Activated effector memory CD4-positive, alpha-beta T cell treated with anti-CD3 and anti-CD28 coated beads, Interleukin-2, amount 50 U/mL, for 16 hours (primary cell): ENCODE results near the gene SLC35A4.
"Not testable (repeated sequence)": the region's sequence is repeated elsewhere in the genome, so short reads cannot be mapped to it uniquely, and the experiment has no call there.

Experiments used
- DNase-seq: peaks from one replicate; pipeline ENCODE4 v3.0.0-alpha.2; 2020

The SLC35A4 gene

DNA sequence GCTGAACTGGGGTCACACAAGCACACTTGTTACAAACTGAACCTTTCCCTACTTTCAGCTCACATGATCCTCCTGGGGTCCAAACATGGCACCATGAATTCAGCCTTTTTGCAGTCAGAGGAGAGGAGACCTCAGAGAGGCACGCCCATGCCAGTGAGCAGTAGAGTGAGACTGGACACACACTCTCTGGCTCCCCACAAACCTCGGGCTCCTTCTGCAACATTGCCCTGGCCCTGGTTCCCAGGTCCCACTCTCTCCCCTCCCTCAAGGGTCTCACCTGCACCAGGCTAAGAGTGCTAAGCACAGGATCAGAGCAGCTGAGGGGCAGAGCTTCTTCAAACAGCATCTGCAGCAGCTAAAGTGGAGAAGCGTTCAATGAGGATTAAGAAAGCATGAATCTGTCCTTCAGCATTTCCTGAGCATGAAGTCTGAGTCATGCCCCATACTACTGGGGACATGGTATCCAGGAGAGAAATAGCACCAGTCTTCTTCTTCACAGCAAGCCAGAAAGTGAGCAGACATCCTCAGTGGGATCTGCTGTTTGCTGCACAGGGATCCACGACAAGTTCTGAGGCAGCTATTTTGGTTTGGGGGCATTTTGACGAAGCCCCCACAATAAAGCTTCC, 27.2 kb downstream of the SLC35A4 start:
- no peak for DNase-seq

DNA sequence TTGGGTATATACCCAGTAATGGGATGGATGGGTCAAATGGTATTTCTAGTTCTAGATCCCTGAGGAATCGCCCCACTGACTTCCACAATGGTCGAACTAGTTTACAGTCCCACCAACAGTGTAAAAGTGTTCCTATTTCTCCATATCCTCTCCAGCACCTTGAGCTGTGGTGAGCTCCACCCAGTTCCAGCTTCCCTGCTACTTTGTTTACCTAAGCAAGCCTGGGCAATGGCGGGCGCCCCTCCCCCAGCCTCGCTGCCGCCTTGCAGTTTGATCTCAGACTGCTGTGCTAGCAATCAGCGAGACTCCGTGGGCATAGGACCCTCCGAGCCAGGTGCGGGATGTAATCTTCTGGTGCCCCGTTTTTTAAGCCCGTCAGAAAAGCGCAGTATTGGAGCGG, 28.4 kb downstream of the SLC35A4 start:
- not testable (repeated sequence) for DNase-seq

DNA sequence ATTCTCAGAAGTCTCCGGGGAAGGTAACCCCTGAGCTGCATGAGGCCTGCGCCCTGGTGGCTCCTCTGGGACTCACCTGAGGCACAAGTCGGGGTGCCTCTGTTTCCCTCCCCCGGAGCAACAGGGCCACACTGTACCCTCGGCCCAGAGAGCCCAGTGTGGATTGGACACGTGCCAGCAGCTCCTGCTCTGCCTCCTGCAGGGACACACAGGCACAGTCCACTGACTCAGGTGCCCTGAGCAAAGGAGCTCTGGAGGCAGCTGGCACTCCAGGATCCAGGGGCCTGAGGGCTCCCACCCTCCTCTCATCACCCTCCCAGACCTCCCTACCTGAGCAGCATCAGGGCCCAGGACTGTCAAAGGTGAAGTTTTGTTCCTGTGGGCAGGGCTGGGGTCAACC, 29.5 kb downstream of the SLC35A4 start:
- DNase-seq: no peak

DNA sequence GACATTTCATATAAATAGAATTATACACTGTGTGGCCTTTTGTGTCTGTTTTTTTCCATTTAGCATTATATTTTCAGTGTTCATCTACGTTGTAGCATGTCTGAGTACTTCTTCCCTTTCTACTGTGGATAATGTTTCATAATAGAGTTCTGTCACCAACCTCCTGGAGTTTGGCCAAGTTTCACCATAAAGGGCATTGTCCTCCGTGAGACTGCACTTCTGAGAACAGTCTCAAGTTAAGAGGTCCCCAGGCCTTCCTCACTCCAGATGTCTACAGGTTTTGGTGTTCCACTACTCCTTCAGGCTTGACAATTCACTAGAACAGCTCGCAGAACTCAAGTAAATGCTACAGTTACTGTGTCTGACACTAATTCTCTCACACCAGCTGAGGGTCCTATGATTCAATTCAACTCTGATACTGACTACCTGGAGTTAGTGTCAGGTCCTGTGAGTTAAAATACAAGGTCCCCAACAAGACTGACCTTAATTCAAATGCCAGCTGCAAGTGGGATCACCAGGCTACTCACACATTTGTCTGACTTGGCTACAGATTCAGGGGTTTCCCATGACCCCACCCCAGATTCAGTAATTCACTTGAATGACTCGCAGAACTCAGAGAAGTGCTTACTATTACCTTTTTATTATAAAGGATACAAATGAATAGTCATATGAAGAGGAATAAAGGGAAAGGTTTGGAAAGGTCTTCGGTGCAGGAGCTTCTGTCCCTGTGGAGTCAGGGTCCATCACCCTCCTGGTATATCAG, 31.1 kb downstream of the SLC35A4 start:
- no peak for DNase-seq

DNA sequence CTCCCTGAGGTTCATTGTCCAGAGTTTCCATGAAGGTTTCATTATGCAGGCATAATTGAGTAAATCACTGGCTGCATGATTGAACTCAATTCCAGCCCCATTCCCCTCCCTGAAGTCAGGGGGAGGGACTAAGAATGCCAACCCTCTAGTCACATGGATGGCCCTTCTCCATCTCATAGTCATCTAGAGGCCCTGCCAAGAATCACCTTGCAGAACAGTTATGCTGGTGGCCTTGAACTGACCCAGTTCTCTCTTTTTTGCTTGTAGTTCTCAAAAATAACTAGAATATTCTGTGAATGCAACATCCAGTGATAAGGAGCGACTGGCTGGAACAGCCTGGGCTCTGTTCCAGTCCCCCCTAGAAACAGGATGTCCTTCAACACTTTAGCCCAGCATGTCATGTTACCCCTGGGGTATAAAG, 31.7 kb downstream of the SLC35A4 start:
- no peak for DNase-seq

DNA sequence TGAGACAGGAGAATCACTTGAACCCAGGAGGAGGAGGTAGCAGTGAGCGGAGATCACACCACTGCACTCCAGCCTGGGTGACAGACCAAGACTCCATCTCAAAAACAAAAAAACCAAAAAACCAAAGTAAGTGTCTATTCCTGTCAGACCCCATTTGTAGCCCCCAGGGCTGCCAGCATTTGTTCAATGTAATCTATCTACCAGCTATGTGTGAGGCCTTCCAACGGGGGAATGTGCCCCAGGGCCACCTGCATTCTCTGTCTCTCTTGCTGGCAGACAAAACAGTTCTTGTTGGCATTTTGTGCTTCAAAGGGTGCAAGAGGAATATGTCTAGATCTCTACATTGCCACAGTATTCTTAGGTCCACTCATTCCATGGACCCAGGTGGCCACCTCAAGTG, 34.2 kb downstream of the SLC35A4 start:
- DNase-seq: no peak

DNA sequence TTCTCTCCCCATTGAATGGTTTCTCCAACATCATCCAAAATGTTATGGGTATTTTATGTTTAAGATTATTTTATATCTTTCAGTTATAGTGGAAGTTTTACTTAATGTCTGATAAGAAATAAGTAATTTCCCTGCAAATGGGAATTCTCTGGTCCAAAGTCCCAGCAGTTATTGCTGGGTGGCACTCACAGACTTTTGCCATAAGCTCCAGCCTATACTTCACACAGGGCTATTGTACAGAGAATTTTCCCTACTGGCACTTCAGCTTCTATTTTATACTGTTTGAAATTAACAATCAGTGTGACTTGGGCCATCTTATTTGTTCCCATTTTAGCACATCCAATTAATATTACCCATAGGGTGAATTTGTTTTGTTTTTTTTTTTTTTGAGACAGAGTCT, 35.5 kb downstream of the SLC35A4 start:
- no peak for DNase-seq

DNA sequence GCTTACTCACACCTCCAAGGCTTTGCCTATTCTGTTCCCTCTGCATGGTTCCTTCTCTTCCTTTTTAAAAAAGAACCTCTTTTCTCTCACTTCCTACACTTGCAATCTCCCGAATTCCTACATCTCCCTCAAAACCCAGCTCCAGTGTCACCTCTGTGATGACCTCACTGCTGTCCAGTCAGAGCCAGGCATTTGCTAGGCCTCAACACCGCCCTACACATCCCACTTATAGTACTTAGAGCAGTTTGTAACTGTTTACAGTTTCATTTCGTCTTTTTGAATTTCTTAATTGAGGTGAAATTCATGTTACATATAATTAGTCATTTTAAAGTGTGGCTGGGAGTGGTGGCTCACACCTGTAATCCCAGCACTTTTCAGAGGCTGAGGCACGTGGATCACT, 37.5 kb downstream of the SLC35A4 start:
- DNase-seq: no peak

DNA sequence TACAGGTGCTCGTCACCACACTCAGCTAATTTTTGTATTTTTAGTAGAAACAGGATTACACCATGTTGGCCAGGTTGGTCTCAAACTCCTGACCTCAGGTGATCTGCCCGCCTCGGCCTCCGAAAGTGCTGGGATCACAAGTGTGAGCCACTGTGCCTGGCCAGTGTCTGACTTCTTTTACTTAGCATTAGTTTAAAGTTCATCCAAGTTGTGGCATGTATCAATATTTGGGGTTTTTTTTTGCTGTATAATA, 38.7 kb downstream of the SLC35A4 start:
- not testable (repeated sequence) for DNase-seq

DNA sequence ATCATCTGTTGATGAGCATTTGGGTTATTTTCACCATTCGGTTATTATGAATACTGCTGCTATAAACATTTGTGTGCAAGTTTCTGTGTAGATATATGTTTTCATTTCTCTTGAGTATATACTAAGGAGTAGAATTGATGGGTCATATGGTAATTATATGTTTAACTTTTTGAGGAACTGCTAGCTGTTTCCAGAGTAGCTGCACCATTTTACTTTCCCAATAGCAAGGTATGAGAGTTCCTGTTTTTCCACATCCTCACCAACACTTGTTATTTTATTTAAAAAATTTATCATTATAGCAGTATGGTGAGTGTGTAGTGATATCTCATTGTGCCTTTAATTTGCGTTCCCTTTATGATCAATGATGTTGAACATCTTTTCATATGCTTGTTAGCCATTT, 39.1 kb downstream of the SLC35A4 start:
- DNase-seq: no peak

DNA sequence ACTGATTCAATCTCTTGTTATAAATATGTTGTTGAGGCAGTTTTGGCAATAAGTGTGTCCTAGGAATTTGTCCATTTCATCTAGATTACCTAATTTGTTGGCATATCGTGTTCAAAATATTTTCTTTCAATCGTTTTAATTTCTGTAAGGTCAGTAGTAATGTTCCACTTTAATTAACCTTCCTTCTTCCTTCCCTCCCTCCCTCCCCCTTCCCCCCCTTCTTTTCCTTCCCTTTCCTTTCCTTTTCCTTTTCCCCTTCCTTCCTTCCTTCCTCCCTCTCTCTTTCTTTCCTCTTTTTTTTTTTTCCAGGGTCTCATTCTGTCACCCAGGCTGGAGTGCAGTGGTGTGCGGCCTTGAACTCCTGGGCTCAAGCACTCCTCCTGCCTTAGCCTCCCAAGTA, 41.3 kb downstream of the SLC35A4 start:
- DNase-seq: no peak

DNA sequence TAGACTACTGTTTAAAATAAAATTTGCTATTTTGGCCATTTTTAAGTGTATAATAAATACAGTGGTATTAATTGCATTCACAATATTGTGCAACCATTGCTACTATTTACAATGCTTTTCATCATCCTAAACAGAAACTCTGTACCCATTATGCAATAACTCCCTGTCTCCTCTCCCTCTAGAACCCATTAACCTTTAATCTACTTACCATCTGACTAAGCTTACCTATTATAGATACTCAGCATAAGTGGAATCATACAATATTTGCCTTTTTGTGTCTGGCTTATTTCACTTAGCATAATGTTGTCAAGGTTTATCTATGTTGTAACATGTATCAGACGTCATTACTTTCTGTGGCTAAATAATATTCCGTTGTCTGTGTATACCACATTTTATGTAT, 42.4 kb downstream of the SLC35A4 start:
- DNase-seq: no peak

DNA sequence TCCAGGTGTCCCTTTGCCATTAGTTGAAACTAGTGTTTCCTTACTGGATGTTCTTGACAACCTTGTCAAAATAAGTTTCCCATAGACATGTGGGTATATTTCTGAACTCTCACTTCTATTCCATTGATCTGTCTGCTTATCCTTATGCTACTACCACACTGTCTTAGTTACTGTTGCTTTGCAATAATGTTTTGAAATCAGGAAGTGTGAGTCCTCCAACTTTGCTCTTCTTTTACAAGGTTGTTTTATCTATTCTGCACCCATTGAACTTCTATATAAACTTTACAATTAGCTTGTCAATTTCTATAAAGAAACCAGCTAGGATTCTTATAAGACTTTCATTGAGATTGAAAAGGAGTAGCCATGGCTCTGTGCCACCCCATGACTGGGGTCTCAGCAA, 44.1 kb downstream of the SLC35A4 start:
- no peak for DNase-seq

DNA sequence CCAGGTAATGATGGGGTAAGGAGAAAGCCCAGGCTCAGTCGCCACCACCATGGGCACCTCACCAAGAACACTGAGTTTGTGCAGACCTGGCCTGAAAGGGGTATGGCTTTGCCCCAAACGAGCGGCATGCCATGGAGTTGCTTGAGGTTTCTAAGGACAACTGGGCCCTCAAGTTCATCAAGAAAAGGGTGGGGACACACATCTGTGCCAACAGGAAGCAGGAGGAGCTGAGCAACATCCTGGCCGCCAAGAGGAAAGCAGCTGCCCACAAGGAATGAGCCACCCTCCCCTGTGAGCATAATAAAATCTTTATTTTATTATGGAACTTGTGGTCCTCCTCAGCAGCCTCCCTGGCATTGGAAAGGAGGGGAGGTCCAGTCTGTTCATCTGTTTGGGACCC, 44.5 kb downstream of the SLC35A4 start:
- no peak for DNase-seq

DNA sequence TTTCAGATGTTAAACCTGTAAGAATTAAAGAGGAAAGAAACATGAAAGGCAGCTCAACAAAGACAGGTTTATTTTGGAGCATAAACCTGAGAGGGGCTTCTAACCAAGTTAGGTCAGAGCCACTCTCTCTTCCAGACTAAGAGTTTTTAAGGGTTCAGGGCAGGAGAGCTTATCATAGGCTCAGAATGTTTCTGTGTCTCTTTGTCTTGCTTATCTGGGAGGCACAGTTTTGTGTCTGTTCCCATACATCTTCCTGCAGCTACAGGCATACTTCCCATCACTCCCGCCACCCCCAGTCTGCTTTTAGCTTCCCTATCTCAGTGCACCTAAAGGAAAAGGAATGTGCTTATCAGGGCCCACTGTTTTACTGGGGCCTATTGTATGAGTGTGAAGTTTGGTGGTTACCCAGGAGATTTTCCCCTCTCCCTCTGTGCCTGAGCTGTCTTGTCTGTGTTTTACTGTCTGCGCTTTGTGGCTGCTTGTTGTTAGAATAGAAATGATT, 46.4 kb downstream of the SLC35A4 start:
- DNase-seq: no peak
